Suprapubic skin (tissue), 4 donors: ENCODE measurements around the gene LRRC53. TPM values are rescaled to one million over a fixed set of nuclear protein-coding genes. Genes with fewer than 3 reads are reported as not detected.

ENCODE experiments used
- DNase-seq, 2 donors: peaks; one replicate each; pipeline ENCODE4 v3.0.0-alpha.2; 2019; ENCODE audit warnings: low spot score in 2 of 2
- H3K27ac ChIP-seq: fragments of 200-600 bp; sonication (generic); one replicate; pipeline ENCODE4 v1.5.1; 2019
- H3K27me3 ChIP-seq: fragments of 200-600 bp; sonication (generic); one replicate; pipeline ENCODE4 v1.5.1; 2019
- H3K36me3 ChIP-seq: fragments of 200-600 bp; sonication (generic); one replicate; pipeline ENCODE4 v1.5.1; 2019
- H3K4me1 ChIP-seq: fragments of 200-600 bp; sonication (generic); one replicate; pipeline ENCODE4 v1.5.1; 2019
- H3K4me3 ChIP-seq: fragments of 200-600 bp; sonication (generic); one replicate; pipeline ENCODE4 v1.5.1; 2019; ENCODE audit warnings: mild to moderate bottlenecking
- H3K9me3 ChIP-seq: fragments of 200-600 bp; sonication (generic); one replicate; pipeline ENCODE4 v1.5.1; 2019
- CTCF ChIP-seq, 2 donors: fragments of 200-600 bp in 1 of 2; fragments of 450-650 bp in 1 of 2; sonication (generic) in 1 of 2; IDR thresholded peaks; one replicate each; pipeline ENCODE4 v1.5.1; 2016 to 2019; ENCODE audit warnings: antibody characterized with exemption in 2 of 2, mild to moderate bottlenecking in 1 of 2, moderate library complexity in 1 of 2
- EP300 ChIP-seq: sonication (generic); formaldehyde crosslinking; IDR thresholded peaks from one replicate; pipeline ENCODE4 v1.6.1; 2017; ENCODE audit warnings: antibody characterized with exemption
- POLR2A ChIP-seq, 2 donors: fragments of 450-650 bp; IDR thresholded peaks; one replicate each; pipeline ENCODE4 v1.6.1; 2017; ENCODE audit warnings: antibody characterized with exemption in 2 of 2, mild to moderate bottlenecking in 2 of 2, moderate library complexity in 2 of 2
- POLR2AphosphoS5 ChIP-seq, 3 donors: sonication (generic); formaldehyde crosslinking; IDR thresholded peaks; one replicate each; pipeline ENCODE4 v1.6.1; 2017; ENCODE audit warnings: antibody characterized with exemption in 3 of 3
- WGBS: methylation state at CpG from one replicate; pipeline ENCODE4 v1.1.5; 2018; 5-methylcytosine and 5-hydroxymethylcytosine counted together
- total RNA-seq, 4 donors: library from RNA; depleted of rRNA; stranded (reverse); fragments of >200 nt; gene quantifications; one replicate each; pipeline ENCODE4 v1.1.0, GENCODE V29; 2016

LRRC53 gene
- total RNA-seq, 4 donors from 2014 or later = not detected

GRCh38 chr1:74463333-74463988 is 49.0 kb downstream of the LRRC53 start:
- 47% methylated on average over 9 of the region's 9 CpGs for WGBS
- Histone ChIP-seq H3K4me1 (no peaks in the 10 kb centered on the region), H3K4me3 (no peak overlapping the region), H3K36me3 (no peaks in the 10 kb centered on the region), H3K27me3 (no peaks in the 10 kb centered on the region), H3K9me3 (no peaks in the 10 kb centered on the region), H3K27ac (peak overlapping the region; percentile 51)
- no peak for TF ChIP-seq EP300
- no peak for TF ChIP-seq POLR2A (IDR thresholded peaks at IDR 0.05)
- no peak for DNase-seq

- H3K36me3 ChIP-seq = no peaks in the 10 kb centered on the region
- WGBS = 71% methylated on average over 2 of the region's 2 CpGs
- no peak for TF ChIP-seq POLR2AphosphoS5 (IDR thresholded peaks at IDR 0.05)
- no peak for TF ChIP-seq CTCF (IDR thresholded peaks at IDR 0.05)
- no peak for TF ChIP-seq EP300
- no peak for TF ChIP-seq POLR2A (IDR thresholded peaks at IDR 0.05)
Measured at GRCh38 chr1:74457253-74457652, 55.2 kb downstream of the LRRC53 start.

GRCh38 chr1:74455390-74455789 is 57.0 kb downstream of the LRRC53 start:
- Histone ChIP-seq H3K4me1 (no peaks in the 10 kb centered on the region), H3K27ac (no peak overlapping the region), H3K9me3 (no peaks in the 10 kb centered on the region), H3K27me3 (no peaks in the 10 kb centered on the region), H3K36me3 (no peaks in the 10 kb centered on the region), H3K4me3 (no peak overlapping the region)
- no peak for TF ChIP-seq CTCF (IDR thresholded peaks at IDR 0.05)
- no peak for TF ChIP-seq EP300
- no peak for TF ChIP-seq POLR2A (IDR thresholded peaks at IDR 0.05)
- TF ChIP-seq POLR2AphosphoS5 (IDR thresholded peaks at IDR 0.05) = no peak
- DNase-seq = no peak

More at GRCh38 chr1:74457253-74457652, 55.2 kb downstream of the LRRC53 start:
- H3K27ac ChIP-seq = no peak overlapping the region
- no peaks in the 10 kb centered on the region for H3K4me1 ChIP-seq
- DNase-seq = no peak
- no peak overlapping the region for H3K4me3 ChIP-seq
- H3K27me3 ChIP-seq = no peaks in the 10 kb centered on the region
- H3K9me3 ChIP-seq = no peaks in the 10 kb centered on the region

GRCh38 chr1:74453277-74453676 is 59.1 kb downstream of the LRRC53 start:
- Histone ChIP-seq H3K27me3 (no peaks in the 10 kb centered on the region), H3K4me1 (no peaks in the 10 kb centered on the region), H3K36me3 (no peaks in the 10 kb centered on the region), H3K9me3 (no peaks in the 10 kb centered on the region), H3K4me3 (no peak overlapping the region), H3K27ac (no peak overlapping the region)
- WGBS = 65% methylated on average over 2 of the region's 2 CpGs
- no peak for DNase-seq
- TF ChIP-seq POLR2AphosphoS5 (IDR thresholded peaks at IDR 0.05) (no peak), EP300 (no peak), POLR2A (IDR thresholded peaks at IDR 0.05) (no peak), CTCF (IDR thresholded peaks at IDR 0.05) (no peak)

- Histone ChIP-seq H3K27ac (no peak overlapping the region), H3K9me3 (no peaks in the 10 kb centered on the region), H3K36me3 (no peaks in the 10 kb centered on the region), H3K4me3 (no peak overlapping the region), H3K27me3 (no peaks in the 10 kb centered on the region), H3K4me1 (no peaks in the 10 kb centered on the region)
- no peak for DNase-seq
- TF ChIP-seq POLR2AphosphoS5 (IDR thresholded peaks at IDR 0.05) (no peak), POLR2A (IDR thresholded peaks at IDR 0.05) (no peak), CTCF (IDR thresholded peaks at IDR 0.05) (no peak)
- WGBS = 79% methylated on average over 1 of the region's 1 CpG
Measured at GRCh38 chr1:74452035-74452434, 60.4 kb downstream of the LRRC53 start.

- TF ChIP-seq POLR2AphosphoS5 (IDR thresholded peaks at IDR 0.05) = no peak
- no peak for TF ChIP-seq CTCF (IDR thresholded peaks at IDR 0.05)
- TF ChIP-seq POLR2A (IDR thresholded peaks at IDR 0.05) = no peak
- TF ChIP-seq EP300 = no peak
- Histone ChIP-seq H3K4me1 (no peaks in the 10 kb centered on the region), H3K4me3 (no peak overlapping the region), H3K36me3 (no peaks in the 10 kb centered on the region), H3K27ac (no peak overlapping the region), H3K27me3 (no peaks in the 10 kb centered on the region), H3K9me3 (no peaks in the 10 kb centered on the region)
- DNase-seq = no peak
- WGBS = 81% methylated on average over 1 of the region's 1 CpG
Measured at GRCh38 chr1:74437035-74437434, 75.4 kb downstream of the LRRC53 start.
